ENCODE measurements around the gene DIPK1B. TPM values are rescaled to one million over a fixed set of nuclear protein-coding genes. Genes with fewer than 3 reads are reported as not detected.
"Not testable (repeated sequence)": the region's sequence is repeated elsewhere in the genome, so short reads cannot be mapped to it uniquely, and the experiment has no call there.

The DIPK1B gene
- total and polyA plus RNA-seq, 9 donors, result 14.1 to 25.3 (median 20.3) TPM

- H3K9me3 ChIP-seq (replicated peaks; ENCODE audit: control insufficient read depth, low read depth, low read length), result peaks cover 15% of the 10 kb centered on the region
- H3K4me3 ChIP-seq (ENCODE audit: low read length), result no peak overlapping the region
Measured at GRCh38 chr9:136751814-136752213, 39.4 kb downstream of the DIPK1B start.

GRCh38 chr9:136753371-136754058, 41.1 kb downstream of the DIPK1B start:
- WGBS (ENCODE audit: insufficient coverage), result 75% methylated on average over 31 of the region's 31 CpGs
- Histone ChIP-seq H3K27ac (ENCODE audit: low read length) (no peak overlapping the region), H3K4me1 (ENCODE audit: control insufficient read depth, insufficient read depth, low read length) (peaks cover 27% of the 10 kb centered on the region), H3K4me3 (ENCODE audit: low read length) (no peak overlapping the region), H3K36me3 (ENCODE audit: control insufficient read depth, insufficient read depth, low read length) (no peaks in the 10 kb centered on the region), H3K9me3 (replicated peaks; ENCODE audit: control insufficient read depth, low read depth, low read length) (peaks cover 15% of the 10 kb centered on the region), H3K27me3 (ENCODE audit: control insufficient read depth, insufficient read depth, low read length) (no peaks in the 10 kb centered on the region)
- no peak for DNase-seq

More at GRCh38 chr9:136751814-136752213, 39.4 kb downstream of the DIPK1B start:
- DNase-seq, result no peak
- Histone ChIP-seq H3K4me1 (ENCODE audit: control insufficient read depth, insufficient read depth, low read length) (peaks cover 10% of the 10 kb centered on the region), H3K36me3 (ENCODE audit: control insufficient read depth, insufficient read depth, low read length) (no peaks in the 10 kb centered on the region), H3K27ac (ENCODE audit: low read length) (no peak overlapping the region), H3K27me3 (ENCODE audit: control insufficient read depth, insufficient read depth, low read length) (no peaks in the 10 kb centered on the region)

GRCh38 chr9:136754059-136754572, 41.7 kb downstream of the DIPK1B start:
- H3K4me1 ChIP-seq (ENCODE audit: control insufficient read depth, insufficient read depth, low read length), result peaks cover 32% of the 10 kb centered on the region
- WGBS (ENCODE audit: insufficient coverage), result 69% methylated on average over 14 of the region's 17 CpGs
- no peak for DNase-seq

GRCh38 chr9:136754626-136755301, 42.4 kb downstream of the DIPK1B start:
- H3K9me3 ChIP-seq (replicated peaks; ENCODE audit: control insufficient read depth, low read depth, low read length), result peaks cover 15% of the 10 kb centered on the region
- peaks cover 32% of the 10 kb centered on the region for H3K4me1 ChIP-seq (ENCODE audit: control insufficient read depth, insufficient read depth, low read length)
- no peak overlapping the region for H3K4me3 ChIP-seq (ENCODE audit: low read length)
- peak overlapping the region; percentile 0 for H3K27ac ChIP-seq (ENCODE audit: low read length)
- no peaks in the 10 kb centered on the region for H3K36me3 ChIP-seq (ENCODE audit: control insufficient read depth, insufficient read depth, low read length)
- DNase-seq, result no peak
- 70% methylated on average over 24 of the region's 24 CpGs for WGBS (ENCODE audit: insufficient coverage)
- H3K27me3 ChIP-seq (ENCODE audit: control insufficient read depth, insufficient read depth, low read length), result no peaks in the 10 kb centered on the region

More at GRCh38 chr9:136754059-136754572, 41.7 kb downstream of the DIPK1B start:
- H3K27me3 ChIP-seq (ENCODE audit: control insufficient read depth, insufficient read depth, low read length), result no peaks in the 10 kb centered on the region
- no peaks in the 10 kb centered on the region for H3K36me3 ChIP-seq (ENCODE audit: control insufficient read depth, insufficient read depth, low read length)
- no peak overlapping the region for H3K4me3 ChIP-seq (ENCODE audit: low read length)
- H3K27ac ChIP-seq (ENCODE audit: low read length), result no peak overlapping the region
- H3K9me3 ChIP-seq (replicated peaks; ENCODE audit: control insufficient read depth, low read depth, low read length), result peaks cover 15% of the 10 kb centered on the region

GRCh38 chr9:136755302-136756133, 43.1 kb downstream of the DIPK1B start:
- H3K27ac ChIP-seq (ENCODE audit: low read length); H3K36me3 ChIP-seq (ENCODE audit: control insufficient read depth, insufficient read depth, low read length); H3K27me3 ChIP-seq (ENCODE audit: control insufficient read depth, insufficient read depth, low read length); H3K4me3 ChIP-seq (ENCODE audit: low read length); DNase-seq: not testable (repeated sequence)
- peaks cover 32% of the 10 kb centered on the region for H3K4me1 ChIP-seq (ENCODE audit: control insufficient read depth, insufficient read depth, low read length)
- WGBS (ENCODE audit: insufficient coverage), result 80% methylated on average over 18 of the region's 22 CpGs
- H3K9me3 ChIP-seq (replicated peaks; ENCODE audit: control insufficient read depth, low read depth, low read length), result peaks cover 15% of the 10 kb centered on the region

- peaks cover 3% of the 10 kb centered on the region for H3K27me3 ChIP-seq (ENCODE audit: control insufficient read depth, insufficient read depth, low read length)
- DNase-seq, result no peak
- peaks cover 15% of the 10 kb centered on the region for H3K9me3 ChIP-seq (replicated peaks; ENCODE audit: control insufficient read depth, low read depth, low read length)
- peaks cover 35% of the 10 kb centered on the region for H3K4me1 ChIP-seq (ENCODE audit: control insufficient read depth, insufficient read depth, low read length)
- no peak overlapping the region for H3K4me3 ChIP-seq (ENCODE audit: low read length)
- no peak overlapping the region for H3K27ac ChIP-seq (ENCODE audit: low read length)
- 100% methylated on average over 4 of the region's 4 CpGs for WGBS (ENCODE audit: insufficient coverage)
- no peaks in the 10 kb centered on the region for H3K36me3 ChIP-seq (ENCODE audit: control insufficient read depth, insufficient read depth, low read length)
Measured at GRCh38 chr9:136756134-136756438, 43.7 kb downstream of the DIPK1B start.

- no peaks in the 10 kb centered on the region for H3K36me3 ChIP-seq (ENCODE audit: control insufficient read depth, insufficient read depth, low read length)
- peaks cover 3% of the 10 kb centered on the region for H3K27me3 ChIP-seq (ENCODE audit: control insufficient read depth, insufficient read depth, low read length)
- H3K9me3 ChIP-seq (replicated peaks; ENCODE audit: control insufficient read depth, low read depth, low read length), result peaks cover 9% of the 10 kb centered on the region
- 91% methylated on average over 12 of the region's 18 CpGs for WGBS (ENCODE audit: insufficient coverage)
- peak overlapping the region; percentile 72 for H3K27ac ChIP-seq (ENCODE audit: low read length)
- H3K4me1 ChIP-seq (ENCODE audit: control insufficient read depth, insufficient read depth, low read length), result peaks cover 35% of the 10 kb centered on the region
- H3K4me3 ChIP-seq (ENCODE audit: low read length), result no peak overlapping the region
- DNase-seq, result no peak
Measured at GRCh38 chr9:136756836-136757235, 44.5 kb downstream of the DIPK1B start.

GRCh38 chr9:136757328-136757727, 45.0 kb downstream of the DIPK1B start:
- H3K4me3 ChIP-seq (ENCODE audit: low read length), result no peak overlapping the region
- 81% methylated on average over 20 of the region's 20 CpGs for WGBS (ENCODE audit: insufficient coverage)
- H3K9me3 ChIP-seq (replicated peaks; ENCODE audit: control insufficient read depth, low read depth, low read length), result peaks cover 6% of the 10 kb centered on the region
- peak overlapping the region; percentile 74 for H3K27ac ChIP-seq (ENCODE audit: low read length)
- H3K36me3 ChIP-seq (ENCODE audit: control insufficient read depth, insufficient read depth, low read length), result no peaks in the 10 kb centered on the region
- H3K27me3 ChIP-seq (ENCODE audit: control insufficient read depth, insufficient read depth, low read length), result peaks cover 3% of the 10 kb centered on the region
- peak; percentile 36 for DNase-seq
- peaks cover 35% of the 10 kb centered on the region for H3K4me1 ChIP-seq (ENCODE audit: control insufficient read depth, insufficient read depth, low read length)

GRCh38 chr9:136757751-136758140, 45.4 kb downstream of the DIPK1B start:
- Histone ChIP-seq H3K27me3 (ENCODE audit: control insufficient read depth, insufficient read depth, low read length) (peaks cover 3% of the 10 kb centered on the region), H3K27ac (ENCODE audit: low read length) (peak overlapping the region; percentile 74), H3K36me3 (ENCODE audit: control insufficient read depth, insufficient read depth, low read length) (no peaks in the 10 kb centered on the region), H3K4me1 (ENCODE audit: control insufficient read depth, insufficient read depth, low read length) (peaks cover 35% of the 10 kb centered on the region), H3K4me3 (ENCODE audit: low read length) (no peak overlapping the region), H3K9me3 (replicated peaks; ENCODE audit: control insufficient read depth, low read depth, low read length) (peaks cover 6% of the 10 kb centered on the region)
- no peak for DNase-seq
- WGBS (ENCODE audit: insufficient coverage), result 86% methylated on average over 16 of the region's 20 CpGs

- DNase-seq, result no peak
- WGBS (ENCODE audit: insufficient coverage), result 77% methylated on average over 7 of the region's 9 CpGs
- no peak overlapping the region for H3K4me3 ChIP-seq (ENCODE audit: low read length)
- no peaks in the 10 kb centered on the region for H3K36me3 ChIP-seq (ENCODE audit: control insufficient read depth, insufficient read depth, low read length)
- H3K9me3 ChIP-seq (replicated peaks; ENCODE audit: control insufficient read depth, low read depth, low read length), result peaks cover 6% of the 10 kb centered on the region
- H3K27me3 ChIP-seq (ENCODE audit: control insufficient read depth, insufficient read depth, low read length), result peaks cover 7% of the 10 kb centered on the region
- H3K4me1 ChIP-seq (ENCODE audit: control insufficient read depth, insufficient read depth, low read length), result peaks cover 31% of the 10 kb centered on the region
- H3K27ac ChIP-seq (ENCODE audit: low read length), result no peak overlapping the region
Measured at GRCh38 chr9:136759001-136759400, 46.6 kb downstream of the DIPK1B start.
